ENCODE results near the gene TNC. TPM values are rescaled to one million over a fixed set of nuclear protein-coding genes. Genes with fewer than 3 reads are reported as not detected.

The TNC gene
- total and polyA plus RNA-seq, 10 of the 15 experiments (the other 5 are each of a cell fraction or from before 2014, with no cell fraction given) = 0.05 to 4.2 (median 0.14) TPM

DNA sequence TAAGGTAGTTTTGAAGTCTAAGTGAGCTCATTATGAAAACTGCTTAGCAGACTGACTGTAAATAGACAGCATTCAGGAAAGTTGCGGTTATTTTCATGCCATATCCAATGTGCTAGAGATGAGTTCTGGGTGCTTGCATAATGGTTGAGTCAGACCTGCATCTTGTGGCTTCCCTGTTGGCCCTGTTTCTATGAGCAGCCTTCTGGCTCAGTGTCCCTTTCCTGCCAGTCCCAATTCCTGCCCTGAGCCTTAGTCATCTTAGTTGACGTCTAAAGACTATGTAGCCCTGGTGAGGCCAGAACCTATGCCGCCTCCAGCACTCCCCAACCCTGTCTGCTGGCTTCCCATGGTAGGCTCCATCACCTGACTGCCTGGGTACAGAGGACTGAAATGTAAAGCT, 111.3 kb downstream of the TNC start (continued):
- TF ChIP-seq, protein P1, sequence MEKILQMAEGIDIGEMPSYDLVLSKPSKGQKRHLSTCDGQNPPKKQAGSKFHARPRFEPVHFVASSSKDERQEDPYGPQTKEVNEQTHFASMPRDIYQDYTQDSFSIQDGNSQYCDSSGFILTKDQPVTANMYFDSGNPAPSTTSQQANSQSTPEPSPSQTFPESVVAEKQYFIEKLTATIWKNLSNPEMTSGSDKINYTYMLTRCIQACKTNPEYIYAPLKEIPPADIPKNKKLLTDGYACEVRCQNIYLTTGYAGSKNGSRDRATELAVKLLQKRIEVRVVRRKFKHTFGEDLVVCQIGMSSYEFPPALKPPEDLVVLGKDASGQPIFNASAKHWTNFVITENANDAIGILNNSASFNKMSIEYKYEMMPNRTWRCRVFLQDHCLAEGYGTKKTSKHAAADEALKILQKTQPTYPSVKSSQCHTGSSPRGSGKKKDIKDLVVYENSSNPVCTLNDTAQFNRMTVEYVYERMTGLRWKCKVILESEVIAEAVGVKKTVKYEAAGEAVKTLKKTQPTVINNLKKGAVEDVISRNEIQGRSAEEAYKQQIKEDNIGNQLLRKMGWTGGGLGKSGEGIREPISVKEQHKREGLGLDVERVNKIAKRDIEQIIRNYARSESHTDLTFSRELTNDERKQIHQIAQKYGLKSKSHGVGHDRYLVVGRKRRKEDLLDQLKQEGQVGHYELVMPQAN (conservative IDR thresholded peaks at IDR 0.05) = no peak

DNA sequence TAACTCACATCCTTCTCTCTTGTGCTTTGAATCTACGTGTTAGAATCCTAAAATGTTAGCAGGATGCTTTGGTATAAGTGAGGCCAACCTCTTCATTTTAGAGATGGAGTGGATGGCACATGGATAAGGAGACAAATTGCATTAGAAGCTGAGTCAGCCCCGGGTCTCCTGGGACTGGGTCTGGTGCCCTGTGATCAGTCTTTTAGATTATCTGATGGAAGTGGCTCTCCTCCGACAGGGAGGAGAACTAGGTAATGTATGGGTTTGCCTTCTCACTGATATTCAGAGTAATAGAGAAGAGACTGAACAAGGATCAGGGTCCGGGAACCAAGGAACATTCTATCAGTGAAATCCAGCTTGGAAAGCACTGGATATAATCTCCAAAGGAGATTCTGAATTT, 112.6 kb downstream of the TNC start:
- SMC1A ChIA-PET (ENCODE audit: uncharacterized antibody, unreplicated experiment) = interaction anchor here (0.7 to 3.4 kb wide), 9 partner anchors 9 to 270 kb away, joined by 3 to 25 read pairs (median 3); partner anchors contain the start of gene TNFSF8
- Histone ChIP-seq H2AFZ (ENCODE audit: control insufficient read depth, low read depth, low read length) (no peak overlapping the region), H3K4me3 (no peak overlapping the region), H3K9me3 (replicated peaks; ENCODE audit: control insufficient read depth, insufficient read depth, low read length) (no peaks in the 10 kb centered on the region), H4K20me1 (ENCODE audit: control insufficient read depth, insufficient read depth) (no peaks in the 10 kb centered on the region), H3K27ac (ENCODE audit: control insufficient read depth, insufficient read depth) (no peak overlapping the region), H3K79me2 (ENCODE audit: control insufficient read depth, insufficient read depth, low read length) (no peaks in the 10 kb centered on the region), H3K4me1 (ENCODE audit: control insufficient read depth, insufficient read depth, low read length) (no peaks in the 10 kb centered on the region), H3K9ac (ENCODE audit: control insufficient read depth, insufficient read depth, low read length) (no peak overlapping the region), H3K4me2 (ENCODE audit: control insufficient read depth, insufficient read depth) (no peak overlapping the region), H3K36me3 (ENCODE audit: control insufficient read depth in 2 of 2, insufficient read depth in 2 of 2, low read length in 1 of 2) (no peaks in the 10 kb centered on the region), H3K27me3 (replicated peaks in 1 of 2; ENCODE audit: control insufficient read depth in 2 of 2, insufficient read depth in 2 of 2, low read length in 1 of 2) (peaks cover 3 to 5% of the 10 kb centered on the region in 2 experiments; a peak in 2 of 4 replicates)
- WGBS (ENCODE audit: insufficient coverage, insufficient replicate concordance, low lambda C conversion rate, missing lambda C conversion rate) = 1% methylated on average over 4 of the region's 4 CpGs
- in situ Hi-C loops (cut with MboI) (no loop called here), intact Hi-C loops (cut with micrococcal nuclease; ENCODE audit: unreplicated experiment) (no loop called here)
- POLR2A ChIA-PET = interaction anchor here (2.4 kb wide), 1 partner anchor 16 kb away, joined by 11 read pairs; no protein-coding TSS in a partner anchor
- DNase-seq (ENCODE audit: low read depth, low spot score) (no peak), ATAC-seq (no peak), FAIRE-seq (no peak)
- RAD21 ChIA-PET (ENCODE audit: unreplicated experiment) = interaction anchor here (1.0 to 1.4 kb wide), 4 partner anchors 9 to 352 kb away, joined by 3 to 4 read pairs (median 4); no protein-coding TSS in a partner anchor
- no TSS peak for BruUV-seq (replicated peaks)
- CTCF ChIA-PET = interaction anchor here (0.6 to 3.4 kb wide), 7 partner anchors 10 to 324 kb away, joined by 3 to 16 read pairs (median 3); no protein-coding TSS in a partner anchor
- TF ChIP-seq, protein P2, sequence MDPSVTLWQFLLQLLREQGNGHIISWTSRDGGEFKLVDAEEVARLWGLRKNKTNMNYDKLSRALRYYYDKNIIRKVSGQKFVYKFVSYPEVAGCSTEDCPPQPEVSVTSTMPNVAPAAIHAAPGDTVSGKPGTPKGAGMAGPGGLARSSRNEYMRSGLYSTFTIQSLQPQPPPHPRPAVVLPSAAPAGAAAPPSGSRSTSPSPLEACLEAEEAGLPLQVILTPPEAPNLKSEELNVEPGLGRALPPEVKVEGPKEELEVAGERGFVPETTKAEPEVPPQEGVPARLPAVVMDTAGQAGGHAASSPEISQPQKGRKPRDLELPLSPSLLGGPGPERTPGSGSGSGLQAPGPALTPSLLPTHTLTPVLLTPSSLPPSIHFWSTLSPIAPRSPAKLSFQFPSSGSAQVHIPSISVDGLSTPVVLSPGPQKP (IDR thresholded peaks at IDR 0.05; ENCODE audit: low read depth, low read length) = no peak
- no peak for TF ChIP-seq POLR2AphosphoS5 (IDR thresholded peaks at IDR 0.05; ENCODE audit: low read length)
- TF ChIP-seq, protein P1 (conservative IDR thresholded peaks at IDR 0.05) = no peak
- TF ChIP-seq, protein P3, sequence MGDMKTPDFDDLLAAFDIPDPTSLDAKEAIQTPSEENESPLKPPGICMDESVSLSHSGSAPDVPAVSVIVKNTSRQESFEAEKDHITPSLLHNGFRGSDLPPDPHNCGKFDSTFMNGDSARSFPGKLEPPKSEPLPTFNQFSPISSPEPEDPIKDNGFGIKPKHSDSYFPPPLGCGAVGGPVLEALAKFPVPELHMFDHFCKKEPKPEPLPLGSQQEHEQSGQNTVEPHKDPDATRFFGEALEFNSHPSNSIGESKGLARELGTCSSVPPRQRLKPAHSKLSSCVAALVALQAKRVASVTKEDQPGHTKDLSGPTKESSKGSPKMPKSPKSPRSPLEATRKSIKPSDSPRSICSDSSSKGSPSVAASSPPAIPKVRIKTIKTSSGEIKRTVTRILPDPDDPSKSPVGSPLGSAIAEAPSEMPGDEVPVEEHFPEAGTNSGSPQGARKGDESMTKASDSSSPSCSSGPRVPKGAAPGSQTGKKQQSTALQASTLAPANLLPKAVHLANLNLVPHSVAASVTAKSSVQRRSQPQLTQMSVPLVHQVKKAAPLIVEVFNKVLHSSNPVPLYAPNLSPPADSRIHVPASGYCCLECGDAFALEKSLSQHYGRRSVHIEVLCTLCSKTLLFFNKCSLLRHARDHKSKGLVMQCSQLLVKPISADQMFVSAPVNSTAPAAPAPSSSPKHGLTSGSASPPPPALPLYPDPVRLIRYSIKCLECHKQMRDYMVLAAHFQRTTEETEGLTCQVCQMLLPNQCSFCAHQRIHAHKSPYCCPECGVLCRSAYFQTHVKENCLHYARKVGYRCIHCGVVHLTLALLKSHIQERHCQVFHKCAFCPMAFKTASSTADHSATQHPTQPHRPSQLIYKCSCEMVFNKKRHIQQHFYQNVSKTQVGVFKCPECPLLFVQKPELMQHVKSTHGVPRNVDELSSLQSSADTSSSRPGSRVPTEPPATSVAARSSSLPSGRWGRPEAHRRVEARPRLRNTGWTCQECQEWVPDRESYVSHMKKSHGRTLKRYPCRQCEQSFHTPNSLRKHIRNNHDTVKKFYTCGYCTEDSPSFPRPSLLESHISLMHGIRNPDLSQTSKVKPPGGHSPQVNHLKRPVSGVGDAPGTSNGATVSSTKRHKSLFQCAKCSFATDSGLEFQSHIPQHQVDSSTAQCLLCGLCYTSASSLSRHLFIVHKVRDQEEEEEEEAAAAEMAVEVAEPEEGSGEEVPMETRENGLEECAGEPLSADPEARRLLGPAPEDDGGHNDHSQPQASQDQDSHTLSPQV (IDR thresholded peaks at IDR 0.05) = no peak
- TF ChIP-seq, protein P4, sequence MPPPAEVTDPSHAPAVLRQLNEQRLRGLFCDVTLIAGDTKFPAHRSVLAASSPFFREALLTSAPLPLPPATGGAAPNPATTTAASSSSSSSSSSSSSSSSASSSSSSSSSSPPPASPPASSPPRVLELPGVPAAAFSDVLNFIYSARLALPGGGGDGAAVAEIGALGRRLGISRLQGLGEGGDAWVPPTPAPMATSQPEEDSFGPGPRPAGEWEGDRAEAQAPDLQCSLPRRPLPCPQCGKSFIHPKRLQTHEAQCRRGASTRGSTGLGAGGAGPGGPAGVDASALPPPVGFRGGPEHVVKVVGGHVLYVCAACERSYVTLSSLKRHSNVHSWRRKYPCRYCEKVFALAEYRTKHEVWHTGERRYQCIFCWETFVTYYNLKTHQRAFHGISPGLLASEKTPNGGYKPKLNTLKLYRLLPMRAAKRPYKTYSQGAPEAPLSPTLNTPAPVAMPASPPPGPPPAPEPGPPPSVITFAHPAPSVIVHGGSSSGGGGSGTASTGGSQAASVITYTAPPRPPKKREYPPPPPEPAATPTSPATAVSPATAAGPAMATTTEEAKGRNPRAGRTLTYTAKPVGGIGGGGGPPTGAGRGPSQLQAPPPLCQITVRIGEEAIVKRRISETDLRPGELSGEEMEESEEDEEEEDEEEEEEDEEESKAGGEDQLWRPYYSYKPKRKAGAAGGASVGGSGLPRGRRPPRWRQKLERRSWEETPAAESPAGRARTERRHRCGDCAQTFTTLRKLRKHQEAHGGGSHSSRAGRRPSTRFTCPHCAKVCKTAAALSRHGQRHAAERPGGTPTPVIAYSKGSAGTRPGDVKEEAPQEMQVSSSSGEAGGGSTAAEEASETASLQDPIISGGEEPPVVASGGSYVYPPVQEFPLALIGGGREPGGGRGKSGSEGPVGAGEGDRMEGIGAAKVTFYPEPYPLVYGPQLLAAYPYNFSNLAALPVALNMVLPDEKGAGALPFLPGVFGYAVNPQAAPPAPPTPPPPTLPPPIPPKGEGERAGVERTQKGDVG (CRISPR knock-in tag; IDR thresholded peaks at IDR 0.05) = no peak
